ENCODE results near the gene ATP2B2. TPM values are rescaled to one million over a fixed set of nuclear protein-coding genes. Genes with fewer than 3 reads are reported as not detected.
A peak's percentile ranks its signal among the peaks of the same experiment; 100 is the strongest.

The ATP2B2 gene
- total RNA-seq, 1 donor from 2014 or later: 0.09 TPM

DNA sequence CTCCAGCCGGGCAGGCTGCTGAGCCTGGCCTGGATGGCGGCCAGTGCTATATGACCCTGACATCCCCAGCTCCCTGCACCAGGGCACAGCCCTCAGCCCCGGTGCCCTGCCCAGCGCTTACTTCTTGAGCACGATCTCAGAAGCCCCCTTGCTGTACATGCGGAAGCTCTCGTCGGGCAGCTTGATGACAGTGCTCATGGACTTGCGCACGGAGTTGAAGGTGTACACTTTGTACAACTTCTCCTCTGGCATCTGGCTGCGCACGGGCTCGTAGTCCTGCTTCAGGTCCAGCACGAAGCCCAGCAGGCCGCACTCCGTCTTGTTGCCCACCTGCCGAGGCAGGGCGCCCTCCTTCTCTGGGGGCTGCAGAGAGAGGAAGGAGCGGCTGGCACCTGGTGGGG, 145.6 kb downstream of the ATP2B2 start:
- H3K36me3 ChIP-seq: no peaks in the 10 kb centered on the region
- TF ChIP-seq CTCF (IDR thresholded peaks at IDR 0.05): no peak
- H3K27me3 ChIP-seq (ENCODE audit: low read depth): peaks cover 12% of the 10 kb centered on the region
- intact Hi-C loops (cut with DNase I): no loop called here
- DNase-seq (peak; percentile 28), ATAC-seq (no peak)
- no peak overlapping the region for H3K27ac ChIP-seq
- H3K9me3 ChIP-seq: no peaks in the 10 kb centered on the region
- no peak overlapping the region for H3K4me3 ChIP-seq
- H3K4me1 ChIP-seq: no peaks in the 10 kb centered on the region

DNA sequence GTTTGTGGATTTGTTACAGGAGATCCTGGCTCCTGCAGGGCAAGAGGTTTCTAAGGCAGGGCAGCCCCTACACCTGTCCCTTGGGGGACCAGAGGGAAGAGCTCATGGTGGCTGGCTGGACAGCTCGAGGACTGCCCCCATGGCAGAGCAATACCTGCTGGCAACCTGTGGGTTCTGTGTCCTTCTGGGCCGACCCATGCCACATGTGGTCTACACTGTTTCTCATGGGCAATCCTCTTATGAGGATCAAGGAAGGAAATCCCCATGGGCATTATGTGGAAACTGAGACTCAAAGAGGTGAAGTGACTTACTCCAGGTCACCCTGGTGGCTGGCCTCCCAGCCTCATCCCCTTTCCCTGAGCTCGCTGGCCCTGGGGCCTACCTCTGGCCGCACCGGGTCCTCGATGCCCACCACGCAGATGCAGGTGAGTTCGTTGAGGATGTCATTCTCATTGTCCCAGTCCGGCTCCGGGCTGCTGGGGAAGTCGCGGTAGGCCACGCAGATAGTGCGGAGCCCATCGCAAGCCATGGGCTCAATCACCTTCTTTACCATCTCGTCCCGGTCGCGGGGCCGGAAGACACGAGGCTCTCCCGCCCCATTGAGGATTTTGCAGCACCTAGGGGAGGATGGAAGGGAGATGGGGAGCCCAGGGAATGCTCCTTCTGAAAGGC, 146.9 kb downstream of the ATP2B2 start:
- no peaks in the 10 kb centered on the region for H3K9me3 ChIP-seq
- DNase-seq (peak; percentile 41), ATAC-seq (no peak)
- H3K27ac ChIP-seq: no peak overlapping the region
- intact Hi-C loops (cut with DNase I): no loop called here
- TF ChIP-seq CTCF (IDR thresholded peaks at IDR 0.05): no peak
- no peak overlapping the region for H3K4me3 ChIP-seq
- H3K36me3 ChIP-seq: no peaks in the 10 kb centered on the region
- peaks cover 13% of the 10 kb centered on the region for H3K27me3 ChIP-seq (ENCODE audit: low read depth)
- H3K4me1 ChIP-seq: peaks cover 9% of the 10 kb centered on the region

DNA sequence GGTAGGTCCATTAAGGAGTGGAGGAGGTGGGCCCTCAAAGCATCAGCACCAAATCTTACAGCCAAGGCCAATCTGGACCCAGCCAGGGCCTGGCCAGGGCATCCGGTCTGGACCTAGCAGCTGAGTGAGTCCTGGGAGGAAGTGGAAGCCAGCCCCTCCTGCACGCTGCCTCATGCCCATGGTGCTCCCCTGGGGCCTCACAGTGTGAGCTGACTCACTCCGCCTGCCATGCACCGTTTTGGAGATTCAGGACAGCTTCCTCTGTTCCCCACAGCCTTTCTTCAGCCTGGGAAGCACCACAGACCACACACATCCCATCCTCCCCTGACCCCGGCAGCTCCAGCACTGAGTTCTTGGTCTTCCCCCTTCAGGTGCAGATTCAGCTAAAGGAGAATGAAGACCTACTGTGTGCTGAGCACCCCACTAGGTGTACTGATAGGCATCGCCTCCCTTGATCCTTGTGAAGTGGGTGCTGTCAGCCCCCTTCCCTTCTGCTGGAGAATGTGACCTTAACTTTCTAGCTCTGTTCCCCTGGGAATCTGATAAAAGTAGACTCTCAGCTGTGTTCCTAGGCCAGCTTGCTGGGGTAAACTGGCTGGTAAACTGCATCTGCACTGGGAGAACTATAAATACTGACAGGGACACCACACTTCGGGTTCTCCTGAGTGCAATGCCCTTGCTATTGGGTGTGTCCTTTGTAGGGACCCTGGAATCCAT, 147.6 kb downstream of the ATP2B2 start:
- no peak for TF ChIP-seq CTCF (IDR thresholded peaks at IDR 0.05)
- H3K4me3 ChIP-seq: no peak overlapping the region
- H3K27ac ChIP-seq: no peak overlapping the region
- H3K9me3 ChIP-seq: no peaks in the 10 kb centered on the region
- ATAC-seq (peak in 1 of 2 donors; percentile 35), DNase-seq (peak; percentile 41)
- peaks cover 17% of the 10 kb centered on the region for H3K27me3 ChIP-seq (ENCODE audit: low read depth)
- H3K36me3 ChIP-seq: no peaks in the 10 kb centered on the region
- intact Hi-C loops (cut with DNase I): no loop called here
- H3K4me1 ChIP-seq: peaks cover 9% of the 10 kb centered on the region

DNA sequence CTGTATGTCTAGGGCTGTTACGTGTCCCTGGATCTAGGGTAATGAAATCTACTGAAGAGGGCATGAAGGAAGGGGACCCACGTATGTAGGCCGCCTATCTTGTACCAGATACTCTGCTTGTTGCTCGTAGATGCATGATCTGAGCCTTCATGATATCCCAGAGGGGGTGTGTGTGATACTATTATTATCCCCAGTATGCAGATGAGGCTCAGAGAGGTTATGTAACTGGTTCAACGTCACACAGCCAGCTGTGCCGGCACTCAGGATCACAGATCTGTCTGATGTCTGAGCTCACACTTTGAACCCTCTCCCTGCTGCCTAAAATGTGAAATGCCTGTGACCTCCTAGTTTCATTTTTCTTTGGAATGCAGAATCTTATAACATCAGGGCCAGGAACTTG, 148.3 kb downstream of the ATP2B2 start:
- no peak for ATAC-seq
- Histone ChIP-seq H3K27me3 (ENCODE audit: low read depth) (peaks cover 19% of the 10 kb centered on the region), H3K9me3 (no peaks in the 10 kb centered on the region), H3K4me3 (no peak overlapping the region), H3K27ac (no peak overlapping the region), H3K36me3 (no peaks in the 10 kb centered on the region), H3K4me1 (peaks cover 9% of the 10 kb centered on the region)
- intact Hi-C loops (cut with DNase I): no loop called here
- no peak for TF ChIP-seq CTCF (IDR thresholded peaks at IDR 0.05)
- no peak for DNase-seq

GRCh38 chr3:10356461-10356981, 148.9 kb downstream of the ATP2B2 start:
- Histone ChIP-seq H3K27ac (no peak overlapping the region), H3K36me3 (no peaks in the 10 kb centered on the region), H3K4me1 (peaks cover 9% of the 10 kb centered on the region), H3K9me3 (no peaks in the 10 kb centered on the region), H3K27me3 (ENCODE audit: low read depth) (peaks cover 24% of the 10 kb centered on the region), H3K4me3 (no peak overlapping the region)
- no peak for DNase-seq
- no peak for TF ChIP-seq CTCF (IDR thresholded peaks at IDR 0.05)
- ATAC-seq: no peak
- intact Hi-C loops (cut with DNase I): no loop called here
